ENCODE results near the gene ANKRD2. TPM values are rescaled to one million over a fixed set of nuclear protein-coding genes. Genes with fewer than 3 reads are reported as not detected.
A peak's percentile ranks its signal among the peaks of the same experiment; 100 is the strongest.

ANKRD2 gene
- total RNA-seq, 6 donors from 2014 or later = 0.67 to 2.4 (median 1.1) TPM; not detected in 1

DNA sequence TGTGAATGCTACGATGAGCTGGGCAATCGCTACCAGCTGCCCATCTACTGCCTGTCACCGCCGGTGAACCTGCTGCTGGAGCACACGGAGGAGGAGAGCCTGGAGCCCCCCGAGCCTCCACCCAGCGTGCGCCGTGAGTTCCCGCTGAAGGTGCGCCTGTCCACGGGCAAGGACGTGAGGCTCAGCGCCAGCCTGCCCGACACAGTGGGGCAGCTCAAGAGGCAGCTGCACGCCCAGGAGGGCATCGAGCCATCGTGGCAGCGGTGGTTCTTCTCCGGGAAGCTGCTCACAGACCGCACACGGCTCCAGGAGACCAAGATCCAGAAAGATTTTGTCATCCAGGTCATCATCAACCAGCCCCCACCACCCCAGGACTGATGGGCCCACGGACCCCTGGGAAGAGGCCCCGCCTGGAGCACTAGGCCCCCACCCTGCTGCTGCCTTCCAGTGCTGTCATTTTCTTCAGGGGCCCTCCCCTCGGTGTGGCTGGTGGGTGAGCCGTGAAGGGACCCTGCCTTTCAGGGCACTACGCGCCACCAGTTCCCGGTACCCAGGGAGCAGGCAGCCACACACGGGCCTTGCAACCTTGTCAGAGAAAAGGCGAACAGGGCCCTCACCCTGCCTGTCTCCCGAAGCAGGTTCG is 2.3 kb upstream of the ANKRD2 start:
- 90 to 95% methylated on average over 6 to 33 of the region's 33 CpGs for WGBS, 2 donors
- H3K4me1 ChIP-seq = peaks cover 3 to 20% (median 9%) of the 10 kb centered on the region in 4 donors
- ATAC-seq (ENCODE audit: low FRiP score in 2 of 2) = no peak

DNA sequence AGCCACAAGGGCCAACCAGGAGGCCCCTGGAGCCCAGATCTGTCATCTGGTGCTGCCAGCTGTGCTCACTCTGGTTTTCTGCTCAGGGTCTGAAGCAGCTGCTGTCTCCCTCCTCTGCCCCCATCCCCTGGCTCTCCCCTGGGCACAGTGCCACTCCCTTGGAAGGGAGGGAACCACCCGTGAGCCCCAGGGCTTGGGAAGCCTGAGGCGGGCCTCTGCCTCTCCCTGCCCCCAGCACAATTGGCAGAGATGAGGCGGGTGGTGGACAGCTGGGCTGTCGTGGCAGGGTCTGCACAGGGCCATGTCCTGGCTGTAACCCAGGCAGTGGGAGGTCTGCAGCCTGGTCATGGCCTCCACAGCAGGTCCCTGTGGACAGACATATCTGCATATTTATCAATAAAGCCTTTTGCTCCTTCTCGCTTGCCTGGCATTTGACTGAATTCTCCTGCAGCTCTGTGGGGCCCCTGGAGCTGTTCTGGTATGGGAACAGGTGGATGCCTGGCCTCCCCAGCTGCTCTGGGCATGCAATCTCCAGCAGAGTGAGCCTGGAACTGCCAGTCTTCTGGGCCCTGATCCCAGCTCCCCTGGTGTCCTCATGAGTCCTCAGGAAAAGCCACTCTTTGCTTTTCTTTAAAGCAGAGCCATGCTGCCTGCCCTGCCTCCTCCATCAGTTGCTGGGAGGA is 1.6 kb upstream of the ANKRD2 start:
- Histone ChIP-seq H3K36me3 (peaks cover 20 to 39% (median 28%) of the 10 kb centered on the region in 4 donors), H3K4me3 (no peak overlapping the region), H3K27ac (peak overlapping the region in 3 of 4 donors; percentile 15 to 45 (median 42)), H3K9me3 (no peaks in the 10 kb centered on the region), H3K27me3 (no peaks in the 10 kb centered on the region), H3K4me1 (peaks cover 3 to 20% (median 9%) of the 10 kb centered on the region in 4 donors)
- TF ChIP-seq POLR2A (IDR thresholded peaks at IDR 0.05) (no peak), POLR2AphosphoS5 (IDR thresholded peaks at IDR 0.05) (no peak), EP300 (IDR thresholded peaks at IDR 0.05) (no peak)
- TF ChIP-seq, protein P1, sequence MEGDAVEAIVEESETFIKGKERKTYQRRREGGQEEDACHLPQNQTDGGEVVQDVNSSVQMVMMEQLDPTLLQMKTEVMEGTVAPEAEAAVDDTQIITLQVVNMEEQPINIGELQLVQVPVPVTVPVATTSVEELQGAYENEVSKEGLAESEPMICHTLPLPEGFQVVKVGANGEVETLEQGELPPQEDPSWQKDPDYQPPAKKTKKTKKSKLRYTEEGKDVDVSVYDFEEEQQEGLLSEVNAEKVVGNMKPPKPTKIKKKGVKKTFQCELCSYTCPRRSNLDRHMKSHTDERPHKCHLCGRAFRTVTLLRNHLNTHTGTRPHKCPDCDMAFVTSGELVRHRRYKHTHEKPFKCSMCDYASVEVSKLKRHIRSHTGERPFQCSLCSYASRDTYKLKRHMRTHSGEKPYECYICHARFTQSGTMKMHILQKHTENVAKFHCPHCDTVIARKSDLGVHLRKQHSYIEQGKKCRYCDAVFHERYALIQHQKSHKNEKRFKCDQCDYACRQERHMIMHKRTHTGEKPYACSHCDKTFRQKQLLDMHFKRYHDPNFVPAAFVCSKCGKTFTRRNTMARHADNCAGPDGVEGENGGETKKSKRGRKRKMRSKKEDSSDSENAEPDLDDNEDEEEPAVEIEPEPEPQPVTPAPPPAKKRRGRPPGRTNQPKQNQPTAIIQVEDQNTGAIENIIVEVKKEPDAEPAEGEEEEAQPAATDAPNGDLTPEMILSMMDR (IDR thresholded peaks at IDR 0.05) = no peak
- DNase-seq (no peak), ATAC-seq (ENCODE audit: low FRiP score in 2 of 2) (no peak)
- 88% methylated on average over 5 of the region's 5 CpGs; no CpG with 5 or more reads in 1 of the 2 donors for WGBS, 2 donors

More for the DNA sequence above, 2.3 kb upstream of the ANKRD2 start:
- TF ChIP-seq EP300 (IDR thresholded peaks at IDR 0.05) (no peak), POLR2AphosphoS5 (IDR thresholded peaks at IDR 0.05) (no peak), POLR2A (IDR thresholded peaks at IDR 0.05) (no peak)
- TF ChIP-seq, protein P1 (IDR thresholded peaks at IDR 0.05) = no peak
- Histone ChIP-seq H3K4me3 (no peak overlapping the region), H3K27ac (peak overlapping the region in 2 of 4 donors; percentile 42 to 45), H3K9me3 (no peaks in the 10 kb centered on the region), H3K27me3 (no peaks in the 10 kb centered on the region), H3K36me3 (peaks cover 20 to 39% (median 28%) of the 10 kb centered on the region in 4 donors)
- DNase-seq = peak in 1 of 2 donors; percentile 66

DNA sequence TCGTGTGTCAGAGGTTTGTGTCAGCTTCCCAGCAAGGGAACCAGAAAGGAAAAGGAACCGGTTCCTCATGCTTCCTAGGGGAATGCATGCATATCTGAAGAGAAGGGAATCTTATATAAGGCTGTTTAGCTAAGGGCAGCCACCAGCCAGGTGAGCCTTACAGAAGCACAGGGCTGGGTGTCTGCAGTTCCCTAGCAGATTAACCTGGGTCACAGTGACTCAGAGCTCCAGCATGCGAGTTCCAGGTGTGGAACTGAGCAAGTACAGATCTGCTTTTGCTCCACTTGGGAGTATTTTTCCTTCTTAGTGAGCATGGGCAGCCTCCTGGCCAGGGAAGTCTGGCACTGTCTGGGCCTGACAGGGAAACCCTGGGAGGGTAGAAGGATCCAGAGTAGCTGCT is 957 bp upstream of the ANKRD2 start:
- H3K4me3 ChIP-seq = no peak overlapping the region
- H3K4me1 ChIP-seq = peaks cover 3 to 20% (median 9%) of the 10 kb centered on the region in 4 donors
- WGBS, 2 donors = 86 to 90% methylated on average over 2 to 3 of the region's 3 CpGs
- H3K9me3 ChIP-seq = no peaks in the 10 kb centered on the region
- DNase-seq = no peak
- no peaks in the 10 kb centered on the region for H3K27me3 ChIP-seq
- TF ChIP-seq EP300 (IDR thresholded peaks at IDR 0.05) (no peak), POLR2AphosphoS5 (IDR thresholded peaks at IDR 0.05) (no peak), POLR2A (IDR thresholded peaks at IDR 0.05) (no peak)
- TF ChIP-seq, protein P1 (IDR thresholded peaks at IDR 0.05) = no peak
- peak in 1 of 2 donors; percentile 4 for ATAC-seq (ENCODE audit: low FRiP score in 2 of 2)
- peaks cover 20 to 39% (median 28%) of the 10 kb centered on the region in 4 donors for H3K36me3 ChIP-seq
- H3K27ac ChIP-seq = peak overlapping the region; percentile 63 to 66 (median 65)

DNA sequence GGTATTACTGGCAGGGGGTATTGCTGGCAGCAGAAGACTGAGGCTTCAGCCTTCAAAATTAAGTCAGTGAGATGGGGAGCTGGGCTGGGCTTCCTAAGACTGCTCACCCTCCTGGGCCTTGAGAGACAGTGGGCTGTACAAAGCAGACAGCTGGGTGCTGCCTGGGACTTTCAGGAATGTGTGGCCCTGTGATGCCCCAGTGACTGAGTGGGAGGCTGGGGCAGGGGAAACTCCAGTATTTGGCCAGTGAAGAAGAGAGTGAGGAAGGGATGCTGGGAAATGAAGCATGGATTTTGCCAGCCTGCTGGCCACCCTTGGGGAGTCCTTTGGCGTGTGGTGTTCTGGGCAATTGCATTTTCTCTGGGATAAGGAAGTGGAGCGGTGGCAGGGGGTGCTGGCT is 442 bp downstream of the ANKRD2 start:
- H3K27ac ChIP-seq = peak overlapping the region; percentile 63 to 66 (median 65)
- H3K4me3 ChIP-seq = no peak overlapping the region
- no peaks in the 10 kb centered on the region for H3K9me3 ChIP-seq
- peaks cover 20 to 36% (median 28%) of the 10 kb centered on the region in 4 donors for H3K36me3 ChIP-seq
- H3K27me3 ChIP-seq = no peaks in the 10 kb centered on the region
- H3K4me1 ChIP-seq = peaks cover 3 to 20% (median 9%) of the 10 kb centered on the region in 4 donors
- ATAC-seq (ENCODE audit: low FRiP score in 2 of 2) (no peak), DNase-seq (no peak)
- TF ChIP-seq POLR2AphosphoS5 (IDR thresholded peaks at IDR 0.05) (no peak), POLR2A (IDR thresholded peaks at IDR 0.05) (no peak), EP300 (IDR thresholded peaks at IDR 0.05) (no peak)
- TF ChIP-seq, protein P1 (IDR thresholded peaks at IDR 0.05) = no peak
- 80 to 96% methylated on average over 2 of the region's 2 CpGs for WGBS, 2 donors
